Measurements from ENCODE around the gene SYT6. TPM values are rescaled to one million over a fixed set of nuclear protein-coding genes. Genes with fewer than 3 reads are reported as not detected.

Gene SYT6
- total RNA-seq, 1 experiment from 2014 or later: 77.2 TPM

- Mint-ChIP-seq H3K27ac (peak overlapping the region in 1 of 3 experiments; percentile 28; a peak in 2 of 7 replicates), H3K9me3 (no peaks in the 10 kb centered on the region), H3K36me3 (ENCODE audit: insufficient read depth in 1 of 3, low read depth in 3 of 3) (peaks cover 30 to 88% (median 86%) of the 10 kb centered on the region in 3 experiments), H3K4me3 (no peak overlapping the region), H3K4me1 (peaks cover 58 to 72% of the 10 kb centered on the region in 2 experiments), H3K27me3 (ENCODE audit: low read depth) (no peaks in the 10 kb centered on the region; the same call in none of the 2 replicates)
- peaks cover 4% of the 10 kb centered on the region for H4K20me1 ChIP-seq (ENCODE audit: control insufficient read depth, insufficient read depth, insufficient read length)
- H2BK15ac ChIP-seq (ENCODE audit: low read depth, low read length): no peak overlapping the region
- no peak overlapping the region for H3T11ph ChIP-seq (ENCODE audit: low read length)
- no peak for TF ChIP-seq CTCF (conservative IDR thresholded peaks at IDR 0.05)
- no peak overlapping the region for H3K56ac ChIP-seq (ENCODE audit: insufficient read length, low read depth, low read length)
- H3K23ac ChIP-seq (ENCODE audit: insufficient read length, low read depth, low read length): no peak overlapping the region
- no peaks in the 10 kb centered on the region for H3K23me2 ChIP-seq (ENCODE audit: insufficient read length, low read depth, low read length, poor library complexity, severe bottlenecking)
- H3K9me3 ChIP-seq (ENCODE audit: control insufficient read depth, low read depth, low read length): no peaks in the 10 kb centered on the region
- H2BK120ac ChIP-seq (ENCODE audit: low read depth, low read length, poor library complexity, severe bottlenecking): no peak overlapping the region
- peaks cover 4% of the 10 kb centered on the region; the same call in 1 of the 2 replicates for H3K4me1 ChIP-seq (ENCODE audit: insufficient read depth, low read length)
- H2AFZ ChIP-seq (ENCODE audit: low read length): no peak overlapping the region
- H3K27me3 ChIP-seq (ENCODE audit: insufficient read depth, low read length): no peaks in the 10 kb centered on the region
- DNase-seq: no peak
- no peak overlapping the region for H4K91ac ChIP-seq (ENCODE audit: insufficient read length, low read depth, low read length)
- H3K4ac ChIP-seq (ENCODE audit: low read depth, low read length): no peak overlapping the region
- H3K79me2 ChIP-seq (ENCODE audit: insufficient read depth, low read length): no peaks in the 10 kb centered on the region
- no peak overlapping the region for H3K4me2 ChIP-seq (ENCODE audit: insufficient read depth, insufficient read length, low read length)
- H3K79me1 ChIP-seq (ENCODE audit: insufficient read depth, low read depth, low read length, poor library complexity, severe bottlenecking): no peaks in the 10 kb centered on the region
- H3K14ac ChIP-seq (ENCODE audit: insufficient read depth, low read length): no peak overlapping the region
- H3K9ac ChIP-seq (ENCODE audit: extremely low read depth, insufficient read length, low read length): no peak overlapping the region
- WGBS (ENCODE audit: extremely low coverage, insufficient read length, low lambda C conversion rate): no CpG with 5 or more reads among the region's 8 CpGs
- H2AK5ac ChIP-seq (ENCODE audit: insufficient read length, low read length): no peak overlapping the region
- H3K27ac ChIP-seq (ENCODE audit: insufficient read length, low read depth, low read length): no peak overlapping the region
- H2BK12ac ChIP-seq (ENCODE audit: insufficient read length, low read depth, low read length): no peak overlapping the region
- H2BK20ac ChIP-seq (ENCODE audit: low read depth, low read length, poor library complexity, severe bottlenecking): no peak overlapping the region
- H4K8ac ChIP-seq (replicated peaks; ENCODE audit: insufficient read length, low read depth, low read length): no peak overlapping the region
- H3K18ac ChIP-seq (ENCODE audit: insufficient read length, low read depth, low read length): no peak overlapping the region
- H4K5ac ChIP-seq (ENCODE audit: insufficient read length, low read depth, low read length): no peak overlapping the region
- no peak overlapping the region for H2BK5ac ChIP-seq (ENCODE audit: insufficient read length, low read length)
Observed at GRCh38 chr1:114117654-114118053, 36.0 kb downstream of the SYT6 start.
